Activated CD4-positive, alpha-beta T cell treated with anti-CD3 and anti-CD28 coated beads, Interleukin-2, amount 50 U/mL, for 4 hours (primary cell): ENCODE results near the gene DTL.

Experiments
- DNase-seq, 2 experiments: peaks; one replicate each; pipeline ENCODE4 v3.0.0-alpha.2; 2020

The DTL gene

DNA sequence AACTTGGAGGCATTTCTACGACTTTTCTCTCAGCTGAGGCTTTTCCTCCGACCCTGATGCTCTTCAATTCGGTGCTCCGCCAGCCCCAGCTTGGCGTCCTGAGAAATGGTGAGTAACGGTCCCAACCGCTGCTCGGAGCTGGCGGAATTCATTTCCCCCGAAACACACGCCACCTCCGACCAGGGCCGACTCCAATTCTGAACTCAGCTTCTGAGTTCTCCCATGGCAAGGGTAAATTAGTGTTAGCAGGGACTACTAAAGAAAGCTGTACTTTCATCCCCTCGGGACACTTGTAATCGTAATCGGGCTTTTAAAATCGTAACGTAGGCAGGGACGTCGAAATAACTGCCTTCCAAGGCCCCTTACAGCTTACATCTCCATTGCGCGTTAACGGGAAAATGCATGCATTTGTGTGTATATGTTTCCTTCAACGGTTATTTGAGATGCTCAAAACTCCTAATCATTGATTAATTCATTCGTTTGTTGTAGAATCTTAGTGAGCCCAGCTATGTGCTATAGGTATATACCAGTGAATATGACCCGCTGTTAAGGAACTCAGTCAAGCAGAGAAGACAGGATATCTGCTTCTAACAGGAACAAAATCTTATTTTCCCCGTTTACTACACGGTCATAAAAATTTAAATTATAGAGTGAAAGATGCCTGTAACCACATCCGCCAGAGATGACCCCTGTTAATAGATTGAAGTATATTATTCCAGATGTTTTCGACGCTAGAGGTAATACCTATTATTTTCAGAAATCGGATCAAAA lies 472 bp downstream of the DTL start:
- DNase-seq: no peak

DNA sequence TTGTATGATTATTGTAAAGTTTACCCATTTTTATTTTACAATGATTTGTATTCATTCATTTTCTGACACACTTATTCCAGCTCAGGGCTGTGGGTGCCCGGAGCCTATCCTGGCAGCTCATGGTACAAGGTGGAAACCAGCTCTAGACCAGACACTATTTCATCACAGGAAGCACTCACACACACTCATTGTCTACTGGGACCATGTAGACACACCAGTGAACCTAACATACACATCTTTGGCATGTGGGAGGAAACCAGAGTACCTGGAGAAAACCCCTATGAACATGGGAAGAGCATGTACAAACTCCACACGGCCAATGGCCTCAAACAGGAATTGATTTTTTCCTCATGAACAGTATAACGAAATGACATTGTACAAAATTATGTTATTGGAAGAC lies 2.4 kb downstream of the DTL start:
- no peak for DNase-seq

DNA sequence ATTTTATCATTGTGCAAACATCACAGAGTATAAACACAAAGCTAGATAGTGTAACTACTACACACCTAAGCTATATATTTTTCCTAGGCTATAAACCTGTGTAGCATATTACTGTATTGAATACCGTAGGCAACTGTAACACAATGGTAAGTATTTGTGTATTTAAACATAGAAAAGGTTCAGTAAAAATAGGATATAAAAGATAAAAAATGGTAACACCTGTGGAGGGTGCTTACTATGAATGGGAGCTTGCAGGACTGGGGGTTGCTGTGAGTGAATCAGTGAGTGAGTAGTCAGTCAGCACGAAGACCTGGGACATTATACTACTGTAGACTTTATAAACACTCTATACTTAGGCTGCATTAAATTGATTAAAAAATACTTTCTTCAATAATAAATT lies 4.1 kb downstream of the DTL start:
- no peak for DNase-seq

DNA sequence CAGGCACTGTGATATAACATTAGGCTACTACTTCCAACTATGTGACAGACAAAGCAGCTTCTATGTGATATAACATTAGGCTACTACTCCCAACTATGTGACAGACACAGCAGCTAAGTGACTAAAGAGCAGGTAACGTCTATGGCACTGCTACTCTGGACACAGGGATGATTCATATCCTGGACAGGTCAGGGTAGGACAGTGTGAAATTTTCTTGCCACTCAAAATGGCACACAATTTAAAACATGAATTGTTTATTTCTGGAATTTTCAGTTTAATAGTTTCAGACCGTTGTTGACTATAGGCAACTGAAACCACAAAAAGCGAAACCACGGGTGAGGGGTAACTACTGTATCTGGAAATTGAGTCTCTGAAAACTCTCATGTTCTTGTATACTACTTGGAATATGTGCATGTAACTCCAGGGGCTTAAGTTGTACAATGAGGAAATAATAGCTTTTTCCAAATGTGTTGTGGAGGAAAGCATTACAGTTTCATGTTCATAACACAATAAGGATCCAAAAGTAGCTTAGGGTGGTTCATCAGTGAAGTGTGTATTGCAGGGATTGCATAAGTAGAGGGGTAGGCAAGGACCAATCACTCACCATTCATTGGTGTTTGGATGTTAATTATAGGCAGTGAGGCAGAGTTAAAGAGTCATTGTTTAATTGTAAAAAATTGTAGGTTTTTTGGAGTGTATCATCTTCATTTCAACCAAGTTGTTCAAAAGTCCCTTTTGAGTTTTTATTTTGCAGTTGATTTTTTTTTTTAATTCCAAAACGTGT lies 5.3 kb downstream of the DTL start:
- no peak for DNase-seq

DNA sequence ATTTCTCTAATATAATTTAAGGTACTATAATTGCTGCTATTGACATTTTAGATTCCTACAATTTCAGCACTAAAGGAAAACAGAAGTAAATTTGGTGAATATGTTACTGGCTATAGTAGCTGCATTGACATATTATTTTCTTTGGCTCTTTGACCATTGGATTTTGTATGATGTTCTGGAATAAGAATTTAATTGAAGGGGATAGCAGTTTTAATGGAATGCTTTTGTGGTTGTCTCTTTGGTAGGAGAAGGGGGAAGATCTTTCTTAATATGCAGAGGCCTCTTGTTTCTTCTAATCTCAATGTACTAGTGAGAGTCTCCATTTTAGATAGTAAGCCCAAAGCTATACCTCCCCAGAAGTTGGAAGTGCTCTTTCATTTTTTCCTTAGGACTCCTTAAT lies 6.9 kb downstream of the DTL start:
- DNase-seq: no peak

DNA sequence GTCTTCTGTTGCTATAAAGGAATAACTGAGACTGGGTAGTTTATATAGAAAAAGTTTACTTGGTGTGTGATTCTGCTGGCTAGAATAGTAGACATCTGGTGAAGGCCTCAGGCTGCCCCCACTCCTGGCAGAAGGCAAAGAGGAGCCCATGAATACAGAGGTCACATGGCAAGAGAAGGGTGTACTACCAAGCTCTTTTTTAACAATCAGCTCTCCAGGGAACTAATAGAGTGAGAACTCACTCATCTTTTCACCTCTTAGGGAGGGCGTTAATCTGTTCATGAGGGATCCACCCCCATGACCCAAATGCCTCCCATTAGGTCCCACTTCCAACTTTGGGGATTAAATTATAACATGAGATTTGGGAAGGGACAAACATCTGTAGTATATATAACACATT lies 9.3 kb downstream of the DTL start:
- DNase-seq: no peak

DNA sequence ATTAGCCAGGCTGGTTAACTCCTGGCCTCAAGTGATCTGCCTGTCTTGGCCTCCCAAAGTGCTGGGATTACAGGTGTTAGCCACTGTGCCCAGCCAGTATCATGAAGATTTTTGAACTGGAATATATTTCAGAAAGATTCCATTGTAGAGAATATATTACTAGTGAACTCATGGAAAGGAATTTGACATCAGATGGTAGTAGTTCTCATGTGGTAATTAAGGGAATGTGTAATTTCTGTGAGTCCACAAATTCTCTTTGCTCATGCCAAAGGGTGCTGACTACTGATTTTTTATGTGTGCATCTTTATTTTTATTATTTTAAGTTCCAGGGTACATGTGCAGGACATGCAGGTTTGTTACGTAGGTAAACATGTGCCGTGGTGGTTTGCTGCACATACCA lies 10.4 kb downstream of the DTL start:
- DNase-seq: no peak

DNA sequence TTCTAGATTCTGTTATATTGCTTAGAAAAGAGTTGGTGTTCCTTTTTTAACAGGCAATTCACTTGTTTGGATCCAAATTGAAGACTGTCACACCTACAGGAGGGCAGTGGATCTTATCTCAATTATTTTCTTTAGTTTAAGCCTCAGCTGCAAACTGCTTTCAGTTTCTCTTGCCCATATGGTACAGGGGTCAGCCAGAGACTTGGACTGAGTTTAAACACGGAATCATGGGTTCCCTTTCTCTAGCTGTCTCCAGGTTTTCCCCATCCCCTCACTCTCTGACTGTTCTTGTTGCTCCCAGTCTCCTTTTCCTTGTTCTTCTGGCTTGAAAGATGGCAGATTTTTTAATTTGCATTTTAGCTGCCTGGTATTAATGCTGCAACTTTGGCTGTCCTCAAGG lies 18.4 kb downstream of the DTL start:
- no peak for DNase-seq

DNA sequence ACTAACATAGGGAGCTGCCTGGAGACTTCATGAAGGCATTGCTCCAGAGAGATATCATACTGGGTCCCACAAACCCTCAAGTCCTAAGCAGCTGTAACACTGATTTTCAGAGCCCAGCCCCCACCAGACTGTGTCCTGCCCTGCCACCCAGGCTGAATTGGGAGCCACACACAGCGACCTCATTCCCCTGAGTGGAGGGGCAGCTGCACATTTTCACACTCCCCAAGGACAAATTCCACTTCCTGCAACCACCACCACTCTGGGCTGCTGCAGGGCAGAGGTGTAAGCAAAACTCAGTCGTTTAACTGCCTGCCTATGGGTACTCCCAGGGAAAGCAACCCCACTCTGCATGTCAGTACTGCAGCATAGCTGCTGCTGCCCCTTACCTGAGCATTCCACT lies 19.8 kb downstream of the DTL start:
- no peak for DNase-seq

DNA sequence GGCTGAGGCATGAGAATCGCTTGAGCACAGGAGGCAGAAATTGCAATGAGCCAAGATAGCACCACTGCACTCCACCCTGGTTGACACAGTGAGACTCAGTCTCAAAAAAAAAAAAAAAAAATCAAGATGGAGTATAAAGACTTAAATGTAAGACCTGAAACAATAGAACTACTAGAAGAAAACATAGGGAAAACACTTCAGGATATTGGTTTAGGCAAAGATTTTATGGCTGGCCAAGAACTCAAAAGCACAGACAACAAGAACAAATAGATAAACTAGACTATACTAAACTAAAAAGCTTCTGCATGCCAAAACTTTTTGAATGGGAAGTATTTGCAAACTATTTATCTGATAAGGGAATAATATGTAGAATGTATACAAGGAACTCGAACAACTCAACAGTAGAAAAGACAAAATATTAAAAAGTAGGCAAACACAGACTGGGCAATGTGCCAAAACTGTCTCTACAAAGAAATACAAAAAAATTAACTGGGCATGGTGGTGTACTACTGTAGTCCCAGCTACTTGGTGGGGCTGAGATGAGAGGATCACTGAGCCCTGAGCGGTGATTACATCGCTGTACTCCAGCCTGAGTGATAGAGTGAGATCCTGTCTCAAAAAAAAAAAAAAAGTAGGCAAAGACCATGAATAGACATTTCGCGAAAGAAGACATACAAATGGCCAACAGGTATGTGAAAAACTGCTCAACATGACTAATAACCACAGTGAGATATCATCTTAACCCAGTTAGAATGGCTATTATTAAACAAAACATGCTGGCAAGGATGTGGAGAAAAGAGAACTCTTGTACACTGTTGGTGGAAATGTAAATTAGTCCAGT lies 25.3 kb downstream of the DTL start:
- no peak for DNase-seq

DNA sequence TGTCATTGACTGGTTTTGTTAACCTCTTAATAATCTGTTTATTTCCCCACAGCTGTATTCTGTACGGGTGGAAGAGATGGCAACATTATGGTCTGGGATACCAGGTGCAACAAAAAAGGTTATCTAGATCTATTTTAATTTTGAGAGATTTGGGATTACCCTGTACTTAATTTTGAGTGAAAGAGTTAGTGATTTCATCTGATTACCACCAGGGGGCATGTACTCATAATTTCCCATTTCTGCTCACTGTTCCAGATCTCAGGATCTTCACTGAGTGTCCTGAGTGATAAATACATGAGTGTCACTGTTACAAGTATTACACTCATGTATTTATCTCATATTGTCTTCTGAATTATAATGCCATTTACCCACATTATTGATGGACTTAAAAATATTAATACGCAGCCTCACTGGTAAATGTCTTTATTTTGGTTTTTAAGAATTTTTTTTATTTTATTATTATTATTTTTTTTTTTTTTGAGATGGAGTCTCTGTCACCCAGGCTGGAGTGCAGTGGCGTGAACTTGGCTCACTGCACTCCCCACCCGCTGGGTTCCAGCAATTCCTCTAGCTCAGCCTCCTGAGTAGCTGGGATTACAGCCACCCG lies 27.4 kb downstream of the DTL start:
- no peak for DNase-seq

DNA sequence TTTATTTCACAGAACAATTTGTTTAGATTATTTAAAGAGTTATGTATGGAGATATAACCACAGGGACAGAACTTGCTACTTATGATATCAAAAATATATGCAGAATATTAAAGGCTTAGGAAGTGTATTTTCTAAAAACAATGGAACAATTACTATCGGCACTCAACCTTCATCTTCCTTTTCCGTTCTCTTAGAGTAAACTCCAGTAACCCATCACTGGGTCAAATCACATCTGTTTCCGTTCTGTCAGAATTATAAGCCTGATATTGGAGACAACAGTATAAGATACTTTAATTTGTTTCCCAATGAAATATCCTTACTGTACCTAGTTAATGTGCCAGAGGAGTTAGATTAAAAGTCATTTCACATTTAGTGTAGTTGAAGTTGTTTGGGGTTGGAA lies 32.2 kb downstream of the DTL start:
- DNase-seq: no peak

DNA sequence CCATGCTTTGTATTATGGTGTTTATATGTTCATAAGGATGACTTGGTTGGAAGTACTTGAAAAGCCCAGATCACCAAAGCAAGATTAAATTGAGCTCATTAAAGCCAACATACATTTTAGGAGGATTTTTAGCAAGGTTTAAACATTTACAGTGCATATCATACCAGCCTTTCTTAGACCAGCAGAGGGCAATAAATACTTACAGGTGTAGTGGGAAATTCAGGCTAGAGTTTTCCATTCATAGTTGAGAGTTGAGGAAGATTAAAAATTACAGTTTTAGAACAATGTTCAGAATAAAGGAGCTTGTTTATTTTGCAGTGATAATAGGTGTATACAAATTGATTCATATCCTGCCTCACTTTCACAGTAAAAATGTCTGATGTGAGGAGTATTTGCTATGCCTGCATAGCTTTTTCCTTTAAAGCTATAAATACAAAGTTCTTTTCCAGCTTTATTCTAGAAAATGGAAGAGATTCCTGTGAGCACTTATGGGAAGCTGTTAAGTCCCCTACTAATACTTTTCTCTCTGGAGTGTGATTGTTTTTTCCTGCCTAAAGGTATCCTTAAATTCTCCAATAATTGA lies 35.3 kb downstream of the DTL start:
- DNase-seq: no peak

DNA sequence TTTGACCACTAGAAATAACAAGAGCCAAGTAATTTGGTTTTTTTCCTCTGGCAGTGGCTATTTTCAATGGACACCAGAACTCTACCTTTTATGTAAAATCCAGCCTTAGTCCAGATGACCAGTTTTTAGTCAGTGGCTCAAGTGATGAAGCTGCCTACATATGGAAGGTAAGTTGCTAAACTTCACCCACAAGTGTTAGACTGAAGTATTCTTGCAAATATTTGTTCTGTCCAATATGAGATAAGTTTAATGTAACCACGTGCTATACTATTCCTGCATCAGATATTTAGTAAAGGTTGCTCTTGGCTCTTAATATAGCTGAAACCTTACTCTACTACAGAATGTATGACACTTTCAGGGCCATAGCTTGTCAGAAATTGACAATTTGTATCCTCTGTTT lies 36.5 kb downstream of the DTL start:
- no peak for DNase-seq

DNA sequence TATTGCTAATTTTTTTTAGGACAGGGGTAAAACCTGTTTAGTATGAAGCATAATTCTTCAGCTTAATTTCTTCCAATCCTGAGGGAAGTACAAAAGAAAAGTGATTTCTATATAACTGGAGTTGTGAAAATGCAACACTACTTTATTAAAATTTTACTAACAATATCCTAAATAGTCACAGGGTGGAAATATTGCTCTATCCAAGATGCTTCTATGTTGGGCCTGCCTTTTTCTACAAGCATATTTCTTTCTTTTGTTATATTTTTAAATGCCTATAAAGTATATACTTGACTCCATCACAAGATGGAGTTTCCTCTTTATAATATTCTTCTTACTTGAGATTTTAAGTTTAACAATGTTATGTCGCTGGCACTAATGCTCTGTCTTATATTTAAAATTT lies 37.9 kb downstream of the DTL start:
- DNase-seq: no peak

DNA sequence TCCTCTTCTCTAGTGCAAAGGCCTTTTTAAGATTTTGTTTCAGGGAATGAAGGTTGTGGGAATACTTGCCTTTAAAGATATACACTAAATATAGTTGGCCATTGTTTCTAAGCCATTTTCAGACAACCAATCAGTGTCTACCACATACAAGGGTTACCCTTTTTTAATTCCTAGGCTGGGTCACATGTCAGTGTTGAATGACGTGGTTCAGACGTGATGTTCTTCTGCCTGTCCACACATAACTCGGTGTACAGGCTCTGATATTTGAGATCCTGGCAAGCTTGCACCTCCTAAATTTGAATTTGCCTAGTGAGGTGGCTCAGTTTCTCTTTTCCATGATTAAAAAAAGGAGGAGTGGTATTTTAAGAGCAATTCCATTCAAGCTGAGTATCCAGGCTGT lies 38.8 kb downstream of the DTL start:
- no peak for DNase-seq

DNA sequence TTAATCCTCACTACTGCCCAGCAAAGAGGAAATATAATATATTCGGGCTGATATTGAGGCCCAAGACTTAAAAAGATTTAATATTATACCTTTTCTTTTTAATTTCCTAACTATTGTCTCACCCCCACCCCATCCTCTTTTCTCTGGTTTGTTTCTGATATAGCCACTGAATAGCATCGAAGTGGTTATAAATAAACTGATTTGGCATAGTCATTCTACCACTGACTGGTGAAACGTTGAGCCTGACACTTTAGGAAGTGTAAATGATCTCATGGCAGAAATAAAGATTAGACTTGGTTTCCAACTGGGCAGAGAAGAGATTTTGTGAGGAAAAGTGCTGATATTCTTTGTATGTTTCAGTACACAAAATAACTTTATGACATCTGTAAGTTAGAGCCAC lies 39.3 kb downstream of the DTL start:
- DNase-seq: no peak

DNA sequence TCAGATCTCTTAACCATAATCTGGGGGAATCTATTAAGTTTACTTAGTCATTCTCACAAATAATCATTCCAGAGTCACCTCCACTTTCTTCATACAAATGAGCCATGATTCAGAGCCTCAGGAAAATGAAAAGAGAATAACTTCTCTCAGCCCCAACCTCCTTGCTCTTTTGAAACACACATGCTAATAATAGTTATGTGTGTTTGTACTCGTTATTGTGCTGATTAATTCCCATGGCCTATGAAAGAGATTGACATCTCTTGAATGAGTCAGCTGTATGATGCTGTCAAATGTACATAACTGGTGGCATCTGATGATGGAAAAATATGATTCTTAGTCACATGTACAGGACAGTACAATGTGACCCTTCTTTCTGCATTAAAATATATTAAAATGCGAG lies 41.5 kb downstream of the DTL start:
- DNase-seq: no peak

DNA sequence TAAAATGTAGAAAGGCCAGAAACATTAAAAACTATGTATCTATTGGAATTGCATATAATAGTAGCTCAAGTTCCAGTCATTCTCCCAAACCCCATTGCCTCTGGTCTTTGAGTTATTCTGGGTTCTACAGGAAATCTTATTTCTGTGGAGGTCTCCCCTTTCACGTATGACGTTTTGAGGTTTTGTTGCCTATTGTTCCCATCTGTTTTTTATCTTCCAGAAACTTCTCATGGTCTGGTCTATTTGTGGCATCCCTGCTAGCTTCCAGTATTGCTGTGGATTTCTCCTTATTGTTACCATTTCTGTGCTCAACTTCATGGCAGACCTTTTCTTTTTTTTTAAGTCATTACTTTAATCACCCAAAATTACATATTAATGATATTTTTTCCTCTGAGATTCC lies 43.3 kb downstream of the DTL start:
- no peak for DNase-seq

DNA sequence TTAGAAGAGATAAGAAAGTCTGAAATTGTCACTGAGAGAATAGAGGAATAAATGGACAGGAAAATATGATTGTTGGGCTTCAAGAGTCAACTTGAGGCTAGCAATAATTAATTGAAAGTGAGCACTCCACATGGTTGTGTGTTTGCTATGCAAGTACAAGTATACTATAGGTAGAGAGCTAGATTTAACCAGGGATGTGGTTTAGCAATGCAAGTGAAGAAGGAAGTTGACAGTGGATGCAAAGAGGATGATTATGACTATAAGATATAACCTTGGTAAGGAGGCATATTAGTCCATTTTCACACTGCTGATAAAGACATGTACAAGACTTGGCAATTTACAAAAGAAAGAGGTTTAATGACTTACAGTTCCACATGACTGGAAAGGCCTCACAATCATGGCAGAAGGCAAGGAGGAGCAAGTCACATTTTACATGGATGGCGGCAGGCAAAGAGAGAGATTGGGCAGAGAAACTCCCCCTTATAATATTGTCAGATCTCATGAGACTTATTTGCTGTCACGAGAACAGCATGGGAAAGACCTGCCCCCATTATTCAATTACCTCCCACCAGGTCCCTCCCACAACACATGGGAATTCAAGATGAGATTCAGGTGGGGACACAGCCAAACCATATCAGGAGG lies 47.3 kb downstream of the DTL start:
- no peak for DNase-seq

DNA sequence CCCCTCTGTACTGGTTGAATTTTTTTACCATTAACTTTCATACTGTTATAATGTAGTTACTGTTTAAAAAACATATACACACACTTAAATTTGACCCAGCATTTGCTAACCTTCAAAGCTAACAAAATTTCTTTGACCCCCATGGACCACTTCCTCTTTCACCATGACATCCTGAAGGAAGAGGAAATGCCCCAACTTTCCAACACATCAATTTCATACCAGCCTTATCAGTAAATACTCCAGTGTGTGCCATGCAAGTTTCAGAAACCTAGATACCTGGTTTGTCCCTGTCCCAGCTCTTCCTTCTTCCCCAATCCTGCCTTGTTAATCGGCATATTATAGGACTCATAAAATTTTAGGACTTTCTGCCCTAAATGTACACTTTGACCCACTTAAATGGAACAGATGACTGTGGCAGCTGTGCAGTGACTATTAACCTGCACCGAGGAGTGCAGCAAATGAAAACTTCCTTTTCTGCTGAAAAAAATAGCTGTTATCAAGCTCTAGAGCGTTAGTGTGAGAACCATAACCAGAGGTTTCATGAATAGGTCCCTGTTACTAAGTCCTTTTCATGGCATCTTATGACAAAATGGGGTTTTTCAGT lies 54.1 kb downstream of the DTL start:
- no peak for DNase-seq
